ENCODE results near the gene CORO7.

The CORO7 gene

DNA sequence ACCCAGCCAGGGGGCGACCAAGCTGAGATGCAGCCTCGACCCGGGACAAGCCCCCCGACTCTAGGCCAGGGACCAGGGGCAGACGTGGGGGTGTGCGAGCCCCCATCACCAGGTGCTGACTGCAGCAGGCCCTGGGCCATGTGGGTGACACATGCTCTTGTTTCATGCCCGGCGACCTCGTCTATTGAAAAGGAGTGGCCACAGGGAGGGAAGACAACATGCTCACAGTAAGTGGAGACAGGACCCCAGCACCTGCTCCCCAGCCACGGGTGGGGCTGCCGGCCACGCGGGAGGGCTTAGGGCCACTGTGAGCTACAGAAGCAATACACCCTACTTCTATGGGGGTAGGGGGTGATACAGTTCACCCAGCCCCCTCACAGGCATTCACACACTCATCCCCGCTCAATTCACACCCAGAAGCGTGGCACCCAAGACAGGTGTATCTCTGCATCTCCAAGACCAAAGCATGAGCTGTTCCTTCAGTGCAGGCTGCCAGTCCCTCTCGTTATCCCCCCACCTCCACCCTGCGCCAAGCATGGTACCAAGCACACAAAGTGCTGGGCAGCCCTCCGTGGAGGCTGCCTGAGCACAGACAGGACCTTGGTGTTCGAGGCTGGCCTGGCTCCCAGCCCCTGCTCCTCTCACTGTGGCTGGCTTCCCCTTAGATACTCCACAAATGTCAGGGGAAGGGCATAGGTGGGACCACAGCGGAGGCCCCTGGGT, 31.2 kb downstream of the CORO7 start:
- DNase-seq = no peak

DNA sequence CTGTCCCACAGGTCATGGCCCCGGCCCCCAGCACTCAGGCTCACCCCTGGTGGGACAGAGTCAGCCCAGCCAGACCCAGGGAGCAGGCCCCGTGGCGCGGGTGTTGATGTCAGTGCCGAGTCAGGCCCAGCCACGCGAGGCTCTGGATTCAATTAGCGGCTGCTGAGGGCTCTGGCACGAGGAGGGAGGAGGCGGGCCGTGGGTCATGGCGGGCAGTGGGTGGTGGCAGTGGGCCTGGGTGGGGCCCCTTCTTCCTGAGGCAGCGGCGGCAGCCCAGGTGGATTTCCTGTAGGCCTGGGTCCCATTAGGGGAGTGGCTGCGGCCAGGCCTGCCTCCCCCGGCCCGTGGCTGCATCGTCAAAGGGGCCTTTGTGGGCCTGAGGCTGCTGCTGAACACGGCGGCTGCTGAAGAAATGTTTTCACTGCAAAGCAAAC, 31.9 kb downstream of the CORO7 start:
- peak in 1 of 56 donors; percentile 23 for DNase-seq

DNA sequence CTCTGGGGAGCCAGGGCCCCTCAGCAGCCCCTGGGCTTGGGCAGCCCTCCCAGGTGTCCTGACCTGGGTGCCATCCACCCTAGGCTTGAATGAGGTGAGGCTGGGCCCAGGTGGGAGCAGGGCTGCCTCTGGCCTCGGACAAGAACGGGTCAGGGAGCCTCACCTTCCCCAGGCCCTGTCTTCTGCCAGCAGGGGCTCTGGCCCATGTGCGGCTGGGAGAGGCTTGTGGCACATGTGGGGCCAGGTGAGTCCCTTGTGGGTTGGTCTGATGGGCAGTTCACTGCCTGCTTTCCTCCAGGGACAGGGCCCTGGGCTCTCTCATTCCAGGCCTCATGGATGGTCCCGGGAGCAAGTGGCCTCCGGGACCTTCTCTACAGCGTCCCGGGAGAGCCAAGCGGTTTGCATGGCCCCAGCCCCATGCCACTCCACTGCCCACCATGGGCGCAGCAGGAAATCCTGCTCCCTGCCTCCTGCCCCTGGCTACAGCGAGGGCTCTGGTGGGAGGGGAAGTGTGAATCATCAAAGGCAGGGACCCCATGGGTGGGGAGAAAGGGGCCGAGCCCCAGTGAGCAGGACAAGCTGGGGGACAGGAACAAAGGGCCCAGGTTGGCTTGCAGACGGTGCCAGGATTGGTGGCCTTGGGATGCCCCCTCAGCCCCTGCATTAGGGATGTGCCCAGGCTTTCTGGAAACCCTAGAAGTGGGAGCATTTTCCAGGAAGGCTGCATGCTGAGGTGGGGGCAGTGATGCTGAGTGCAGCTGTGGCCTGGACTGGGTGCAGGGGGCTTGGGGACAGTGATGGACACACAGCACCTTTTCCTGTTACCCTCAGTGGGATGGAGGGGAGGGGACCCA, 32.6 kb downstream of the CORO7 start:
- no peak for DNase-seq

DNA sequence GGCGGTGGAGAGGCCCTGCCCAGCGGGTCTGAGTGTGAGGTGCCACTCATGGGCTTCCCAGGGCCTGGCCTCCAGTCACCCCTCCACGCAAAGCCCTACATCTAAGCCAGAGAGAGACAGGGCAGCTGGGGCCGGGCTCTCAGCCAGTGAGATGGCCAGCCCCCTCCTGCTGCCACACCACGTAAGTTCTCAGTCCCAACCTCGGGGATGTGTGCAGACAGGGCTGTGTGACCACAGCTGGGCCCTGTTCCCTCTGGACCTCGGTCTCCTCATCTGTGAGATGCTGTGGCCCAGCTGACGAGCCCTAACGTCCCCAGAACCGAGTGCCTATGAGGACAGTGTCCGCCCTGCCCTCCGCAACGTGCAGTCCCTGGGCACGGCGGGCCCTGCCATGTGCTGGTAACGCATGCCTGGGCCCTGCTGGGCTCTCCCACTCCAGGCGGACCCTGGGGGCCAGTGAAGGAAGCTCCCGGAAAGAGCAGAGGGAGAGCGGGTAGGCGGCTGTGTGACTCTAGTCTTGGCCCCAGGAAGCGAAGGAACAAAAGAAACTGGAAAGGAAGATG, 33.5 kb downstream of the CORO7 start:
- no peak for DNase-seq

DNA sequence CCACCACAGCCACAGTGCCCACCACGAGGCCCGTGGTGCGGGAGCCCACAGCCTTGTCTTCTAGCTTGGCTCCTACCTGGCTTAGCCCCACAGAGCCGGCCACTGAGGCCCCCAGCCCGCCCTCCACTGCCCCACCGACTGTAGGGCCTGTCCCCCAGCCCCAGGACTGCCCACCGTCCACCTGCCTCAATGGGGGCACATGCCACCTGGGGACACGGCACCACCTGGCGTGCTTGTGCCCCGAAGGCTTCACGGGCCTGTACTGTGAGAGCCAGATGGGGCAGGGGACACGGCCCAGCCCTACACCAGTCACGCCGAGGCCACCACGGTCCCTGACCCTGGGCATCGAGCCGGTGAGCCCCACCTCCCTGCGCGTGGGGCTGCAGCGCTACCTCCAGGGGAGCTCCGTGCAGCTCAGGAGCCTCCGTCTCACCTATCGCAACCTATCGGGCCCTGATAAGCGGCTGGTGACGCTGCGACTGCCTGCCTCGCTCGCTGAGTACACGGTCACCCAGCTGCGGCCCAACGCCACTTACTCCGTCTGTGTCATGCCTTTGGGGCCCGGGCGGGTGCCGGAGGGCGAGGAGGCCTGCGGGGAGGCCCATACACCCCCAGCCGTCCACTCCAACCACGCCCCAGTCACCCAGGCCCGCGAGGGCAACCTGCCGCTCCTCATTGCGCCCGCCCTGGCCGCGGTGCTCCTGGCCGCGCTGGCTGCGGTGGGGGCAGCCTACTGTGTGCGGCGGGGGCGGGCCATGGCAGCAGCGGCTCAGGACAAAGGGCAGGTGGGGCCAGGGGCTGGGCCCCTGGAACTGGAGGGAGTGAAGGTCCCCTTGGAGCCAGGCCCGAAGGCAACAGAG, 34.2 kb downstream of the CORO7 start:
- no peak for DNase-seq

DNA sequence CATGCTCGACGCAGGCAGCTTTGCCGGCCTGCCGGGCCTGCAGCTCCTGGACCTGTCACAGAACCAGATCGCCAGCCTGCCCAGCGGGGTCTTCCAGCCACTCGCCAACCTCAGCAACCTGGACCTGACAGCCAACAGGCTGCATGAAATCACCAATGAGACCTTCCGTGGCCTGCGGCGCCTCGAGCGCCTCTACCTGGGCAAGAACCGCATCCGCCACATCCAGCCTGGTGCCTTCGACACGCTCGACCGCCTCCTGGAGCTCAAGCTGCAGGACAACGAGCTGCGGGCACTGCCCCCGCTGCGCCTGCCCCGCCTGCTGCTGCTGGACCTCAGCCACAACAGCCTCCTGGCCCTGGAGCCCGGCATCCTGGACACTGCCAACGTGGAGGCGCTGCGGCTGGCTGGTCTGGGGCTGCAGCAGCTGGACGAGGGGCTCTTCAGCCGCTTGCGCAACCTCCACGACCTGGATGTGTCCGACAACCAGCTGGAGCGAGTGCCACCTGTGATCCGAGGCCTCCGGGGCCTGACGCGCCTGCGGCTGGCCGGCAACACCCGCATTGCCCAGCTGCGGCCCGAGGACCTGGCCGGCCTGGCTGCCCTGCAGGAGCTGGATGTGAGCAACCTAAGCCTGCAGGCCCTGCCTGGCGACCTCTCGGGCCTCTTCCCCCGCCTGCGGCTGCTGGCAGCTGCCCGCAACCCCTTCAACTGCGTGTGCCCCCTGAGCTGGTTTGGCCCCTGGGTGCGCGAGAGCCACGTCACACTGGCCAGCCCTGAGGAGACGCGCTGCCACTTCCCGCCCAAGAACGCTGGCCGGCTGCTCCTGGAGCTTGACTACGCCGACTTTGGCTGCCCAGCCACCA, 35.1 kb downstream of the CORO7 start:
- peak in 33 of 56 donors; percentile 13 to 70 (median 44) for DNase-seq

DNA sequence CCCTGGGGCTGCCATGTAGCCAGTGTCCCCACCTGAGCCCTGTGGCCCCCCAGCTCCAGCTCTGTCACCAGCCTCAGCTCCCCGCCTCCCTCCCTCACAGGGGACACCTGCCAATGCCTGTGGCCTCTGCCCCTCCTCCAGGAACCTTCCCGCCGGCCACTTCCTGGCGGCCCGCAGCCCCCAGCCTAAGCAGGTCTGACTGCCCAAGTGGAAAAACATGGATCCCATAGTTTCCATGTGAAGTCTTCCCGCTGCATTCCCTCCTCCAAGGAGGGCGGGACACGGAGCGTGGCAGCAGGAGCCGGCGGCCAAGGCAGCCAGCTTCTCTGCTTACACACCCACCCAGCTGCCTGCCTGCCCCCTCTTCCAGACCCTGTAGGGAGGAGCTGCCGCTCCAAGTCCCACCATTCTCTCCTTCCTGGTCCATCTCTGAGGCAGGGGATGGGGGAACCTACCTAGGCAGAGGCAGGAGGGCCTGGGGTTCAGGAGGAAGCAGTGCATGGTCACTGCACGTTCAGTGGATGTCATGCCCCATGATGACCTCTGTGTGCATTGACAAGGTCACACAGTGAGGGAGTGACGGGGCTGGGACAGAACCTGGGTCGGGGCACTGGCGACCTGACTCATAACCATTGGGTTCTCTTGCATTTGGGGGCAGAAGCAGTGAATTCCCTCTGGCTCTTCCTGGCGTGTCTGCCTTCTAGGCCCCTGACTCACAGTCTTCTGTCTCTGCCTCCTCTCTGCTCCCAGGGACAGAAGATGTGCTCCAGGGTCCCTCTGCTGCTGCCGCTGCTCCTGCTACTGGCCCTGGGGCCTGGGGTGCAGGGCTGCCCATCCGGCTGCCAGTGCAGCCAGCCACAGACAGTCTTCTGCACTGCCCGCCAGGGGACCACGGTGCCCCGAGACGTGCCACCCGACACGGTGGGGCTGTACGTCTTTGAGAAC, 36.0 kb downstream of the CORO7 start:
- no peak for DNase-seq

DNA sequence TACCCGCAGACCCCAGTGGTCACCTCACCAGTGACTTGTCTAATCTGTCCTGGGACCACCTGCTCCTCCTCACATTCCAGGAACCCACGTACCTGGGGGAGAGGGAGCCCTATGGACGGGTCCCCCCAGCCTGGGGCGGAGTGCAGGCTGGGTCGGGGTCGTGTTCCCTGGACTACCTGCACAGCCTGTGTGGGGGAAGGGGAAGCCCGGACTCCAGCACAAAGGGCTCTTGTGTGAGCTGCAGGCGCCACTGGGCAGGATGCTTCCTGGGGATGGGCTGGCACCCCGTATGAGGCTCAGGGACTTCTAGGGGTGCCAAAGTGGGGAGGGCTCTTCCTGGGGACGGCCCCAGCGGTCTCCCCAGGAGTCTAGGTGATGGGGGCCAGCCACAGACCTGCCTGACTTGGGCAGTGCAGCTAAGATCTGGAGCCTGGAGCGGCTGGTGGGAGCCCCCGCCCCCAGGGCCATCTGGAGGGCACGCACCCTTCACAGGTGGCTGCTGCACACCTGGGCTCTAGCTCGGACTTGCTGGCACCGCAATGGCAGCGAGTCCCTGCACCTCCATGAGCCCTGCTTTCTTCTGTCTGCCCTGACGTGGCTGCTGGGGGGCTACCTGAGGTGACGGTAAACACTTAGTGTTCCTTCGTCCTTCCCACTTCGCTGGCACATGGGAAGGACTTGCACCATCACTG, 37.3 kb downstream of the CORO7 start:
- no peak for DNase-seq

DNA sequence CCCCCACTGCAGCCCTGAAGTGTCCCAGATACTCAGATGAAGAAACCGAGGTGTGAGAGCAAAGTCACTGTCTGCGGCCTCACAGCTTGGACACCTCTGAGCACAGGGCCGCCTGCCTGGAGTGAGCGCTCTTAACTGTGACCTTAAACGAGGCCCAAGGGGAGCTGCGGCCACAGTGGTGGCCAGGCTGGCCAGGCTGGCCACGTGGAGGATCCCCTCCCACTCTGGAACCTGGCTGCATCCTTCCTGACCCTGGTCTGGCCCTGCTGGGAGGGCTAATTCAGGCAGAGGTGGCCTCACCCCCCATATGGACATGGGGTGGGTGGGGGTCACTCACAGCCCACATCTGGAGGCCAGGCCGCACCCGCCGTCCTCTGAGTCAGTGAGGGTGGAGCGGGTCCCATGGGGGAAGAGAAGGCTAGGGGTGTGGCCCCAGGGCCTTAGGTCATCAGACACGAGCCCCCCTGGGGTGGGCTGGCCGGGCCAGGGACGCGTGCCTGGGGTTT, 38.2 kb downstream of the CORO7 start:
- no peak for DNase-seq

DNA sequence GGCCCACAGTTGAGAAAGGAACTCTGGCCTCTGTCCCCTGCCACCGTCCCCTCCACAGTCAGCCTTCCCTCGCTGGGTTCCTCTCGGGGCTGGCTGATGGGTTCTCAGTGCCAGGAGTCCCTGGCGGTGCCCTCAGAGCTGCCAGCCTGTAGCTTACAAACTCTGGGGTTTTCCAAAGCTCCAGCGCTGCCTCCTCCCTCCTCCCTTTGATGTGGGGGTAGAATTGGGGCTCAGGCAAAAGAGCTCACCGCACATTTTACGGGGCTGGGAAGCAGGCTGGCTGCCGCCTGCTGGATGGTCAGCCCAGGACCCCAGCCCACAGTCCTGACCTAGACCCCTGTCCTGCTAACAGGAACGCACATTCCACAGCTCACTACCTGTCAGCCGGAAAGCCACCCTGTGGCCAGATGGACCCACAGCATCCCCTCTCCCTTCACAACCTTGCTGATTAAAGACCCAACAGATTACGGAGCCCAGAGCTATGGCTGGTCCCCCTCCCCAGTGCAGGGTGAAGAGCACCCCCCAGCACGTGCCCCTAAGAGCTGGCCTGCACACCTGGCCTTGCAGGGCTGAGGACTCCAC, 38.7 kb downstream of the CORO7 start:
- DNase-seq = peak in 11 of 56 donors; percentile 7 to 50 (median 29)

DNA sequence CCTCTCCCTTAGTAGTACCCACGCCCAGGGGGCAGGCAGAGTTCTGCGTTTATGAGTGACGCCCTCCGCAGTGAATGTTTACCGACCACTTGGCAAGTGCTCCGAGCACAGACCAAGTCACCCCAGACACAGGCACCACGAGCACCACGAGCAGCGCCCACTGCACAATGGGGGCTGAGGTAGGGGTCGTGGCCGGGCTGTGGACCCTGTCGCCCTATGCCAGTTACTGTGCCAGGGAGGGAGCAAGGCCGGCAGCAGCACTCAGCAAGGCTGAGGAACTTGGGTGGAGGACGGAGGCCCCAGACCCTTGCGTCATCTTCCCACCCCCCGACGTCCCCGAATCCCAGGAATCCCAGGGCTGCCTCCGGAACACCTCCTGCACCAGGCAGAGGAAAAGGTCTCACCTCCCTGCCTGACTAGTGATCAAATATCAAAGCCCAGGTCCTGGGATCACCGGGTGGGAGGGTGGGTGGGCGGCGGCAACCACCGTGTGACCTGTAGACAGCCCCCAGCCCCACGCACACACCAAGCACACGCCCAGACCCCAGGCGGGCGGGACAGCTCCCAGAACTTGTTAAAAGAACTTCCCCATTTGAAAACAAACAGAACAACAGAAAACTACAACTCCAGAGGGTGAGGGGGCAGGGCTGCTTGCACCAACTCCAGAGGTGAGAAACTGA, 39.4 kb downstream of the CORO7 start:
- no peak for DNase-seq

DNA sequence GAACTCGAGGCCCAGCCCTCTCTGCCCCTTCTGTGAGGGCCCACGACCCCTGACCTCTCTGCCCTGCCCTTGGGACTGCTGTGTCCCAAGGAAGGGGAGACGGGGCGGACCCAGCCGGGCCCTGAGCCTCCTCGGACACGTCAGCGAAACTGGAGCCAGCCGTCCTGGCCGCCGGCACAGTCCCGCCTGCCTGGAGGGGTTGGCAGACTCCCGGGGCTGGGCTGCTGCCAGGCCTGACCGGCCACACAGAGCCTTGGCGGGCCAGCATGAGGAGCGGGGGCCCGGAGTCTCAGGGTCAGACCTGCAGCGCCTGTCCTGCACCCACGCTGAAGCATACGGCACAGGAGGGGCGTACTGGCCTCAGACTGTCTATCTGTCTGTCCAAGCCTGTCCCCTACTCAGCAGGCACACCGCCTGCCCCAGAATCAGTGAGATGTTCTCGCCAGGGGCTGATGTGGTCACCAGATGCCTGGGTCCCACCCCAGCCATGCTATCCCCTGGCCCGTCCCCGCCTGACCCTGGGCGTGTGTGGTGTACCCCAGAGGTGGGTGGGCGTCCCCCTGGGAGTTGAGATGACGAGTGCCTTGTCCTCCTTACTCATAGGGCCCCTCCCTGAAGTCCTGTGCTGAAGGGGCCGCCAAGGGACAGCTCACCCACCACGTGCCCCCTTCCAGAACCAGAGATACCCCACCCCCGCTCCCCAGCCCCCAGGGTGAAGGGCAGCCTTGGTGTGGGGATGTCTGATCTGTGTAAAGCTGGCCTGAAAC, 40.1 kb downstream of the CORO7 start:
- peak in 52 of 56 donors; percentile 27 to 92 (median 71) for DNase-seq

DNA sequence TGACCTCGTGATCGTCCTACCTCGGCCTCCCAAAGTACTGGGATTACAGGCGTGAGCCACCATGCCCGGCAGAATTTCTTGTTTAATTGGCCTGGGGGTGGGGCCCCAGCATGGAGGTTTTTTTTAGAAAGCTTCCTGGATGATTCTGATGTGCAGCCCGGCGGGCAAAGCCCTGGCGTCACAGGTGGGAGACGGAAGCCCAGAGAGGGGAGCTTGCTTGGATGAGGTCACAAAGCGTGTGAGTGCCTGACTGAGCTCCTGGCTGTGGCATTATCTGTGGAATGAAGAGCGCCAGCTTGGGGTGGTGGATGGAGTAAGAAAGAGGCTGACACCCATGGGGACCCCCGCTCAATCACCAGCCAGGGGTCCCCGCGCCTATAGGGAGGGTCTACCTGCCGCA, 40.7 kb downstream of the CORO7 start:
- no peak for DNase-seq

DNA sequence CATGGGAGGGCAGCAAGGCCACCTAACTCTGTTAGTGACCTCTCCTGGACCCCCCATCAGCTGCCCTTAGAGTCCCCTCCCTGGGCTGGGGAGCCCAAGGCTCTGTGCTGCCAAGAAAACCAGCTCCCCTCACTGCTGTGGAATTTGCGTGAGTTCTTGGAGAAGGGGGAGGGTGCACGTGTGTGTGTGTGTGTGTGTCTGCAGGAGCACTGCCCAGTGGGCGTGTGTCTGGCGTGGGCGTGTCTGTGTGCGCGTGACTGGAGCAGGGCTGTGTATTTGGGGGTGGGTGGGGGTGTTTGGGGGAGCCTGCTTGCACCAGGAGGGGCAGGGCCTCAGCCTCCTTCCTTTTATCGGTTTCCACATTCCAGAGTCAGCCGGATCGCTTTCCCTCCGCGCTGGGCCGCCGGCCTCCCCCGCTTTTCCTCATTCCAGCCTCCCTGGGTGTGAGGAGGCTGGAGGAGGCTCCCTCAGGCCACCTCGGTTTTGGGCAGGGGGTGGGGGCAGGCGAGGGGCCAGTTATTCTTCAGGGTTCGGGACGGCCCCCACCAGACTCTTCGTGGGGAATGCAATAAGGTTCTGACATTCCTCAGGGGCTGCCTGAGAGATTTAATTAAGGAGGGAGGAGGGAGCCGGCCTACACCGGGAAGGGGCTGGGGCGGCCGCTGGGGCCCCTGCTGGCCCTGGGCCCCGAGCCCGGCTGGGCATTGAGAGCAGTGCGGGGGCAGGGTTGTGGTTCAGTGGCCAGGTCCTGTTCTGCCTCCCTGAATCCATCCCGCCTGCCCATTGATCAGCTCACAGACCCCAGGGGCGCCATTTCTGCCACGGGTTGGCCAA, 42.3 kb downstream of the CORO7 start:
- DNase-seq = peak in 39 of 56 donors; percentile 14 to 72 (median 44)

DNA sequence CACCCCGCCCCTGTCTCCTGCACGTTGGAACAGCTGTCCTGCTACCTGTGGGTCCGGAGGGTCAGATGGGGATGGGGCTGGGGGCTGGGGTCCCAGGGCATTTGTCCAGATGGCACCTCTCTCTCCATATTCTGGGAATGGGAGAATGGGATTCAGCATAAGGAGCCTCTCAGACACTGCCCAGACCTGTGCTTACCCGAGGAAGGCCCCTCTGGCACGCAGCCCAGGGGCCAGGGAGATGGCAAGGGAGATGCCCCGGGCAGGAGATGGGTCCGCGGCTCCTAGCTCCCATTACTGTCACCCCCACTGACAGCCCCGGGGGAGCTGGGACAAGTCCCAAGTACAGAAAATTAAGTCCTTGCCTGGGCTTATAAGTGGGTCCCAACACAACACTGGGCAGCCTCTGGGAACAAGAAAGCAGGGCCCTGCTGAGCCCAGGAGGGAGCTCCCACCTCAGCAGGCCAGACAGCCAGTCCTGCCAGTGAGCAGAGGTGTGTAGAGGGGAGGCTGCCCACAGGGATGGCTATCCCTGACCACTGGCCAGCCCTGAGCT, 43.0 kb downstream of the CORO7 start:
- DNase-seq = peak in 1 of 56 donors; percentile 39

Data from amygdala (tissue), 56 donors.